Stimulated activated CD4-positive, alpha-beta T cell treated with anti-CD3 and anti-CD28 coated beads, Interleukin-15, amount 100 ng/mL, for 24 hours (primary cell): ENCODE measurements around the gene RAI2.

Source experiments
- DNase-seq: peaks from one replicate; pipeline ENCODE4 v3.0.0-alpha.2; 2020

Gene RAI2

GRCh38 chrX:17860811-17861488, at the start of gene RAI2:
RAI2 (minus strand) TSS chrX:17861298; CDS start chrX:17802010, 59,288 bp downstream.
- peak; percentile 36 for DNase-seq

- no peak for DNase-seq
These were observed 27.3 kb upstream of the RAI2 start for GRCh38 chrX:17888421-17888820.

GRCh38 chrX:17882680-17883079, 21.6 kb upstream of the RAI2 start:
- DNase-seq, result no peak

GRCh38 chrX:17878028-17878670, 17.1 kb upstream of the RAI2 start:
- no peak for DNase-seq

- DNase-seq, result no peak
These were observed 15.0 kb upstream of the RAI2 start for GRCh38 chrX:17876135-17876534.

- no peak for DNase-seq
These were observed 8.5 kb upstream of the RAI2 start for GRCh38 chrX:17869580-17869979.

- no peak for DNase-seq
These were observed 452 bp upstream of the RAI2 start for GRCh38 chrX:17861489-17862011.

GRCh38 chrX:17860179-17860780, 818 bp downstream of the RAI2 start:
- DNase-seq, result peak; percentile 11

- peak; percentile 18 for DNase-seq
These were observed 1.4 kb downstream of the RAI2 start for GRCh38 chrX:17859609-17860178.

- no peak for DNase-seq
These were observed 6.6 kb downstream of the RAI2 start for GRCh38 chrX:17854531-17854930.

GRCh38 chrX:17854069-17854468, 7.0 kb downstream of the RAI2 start:
- no peak for DNase-seq

- no peak for DNase-seq
These were observed 9.2 kb downstream of the RAI2 start for GRCh38 chrX:17851874-17852273.

- DNase-seq, result peak; percentile 2
These were observed 12.4 kb downstream of the RAI2 start for GRCh38 chrX:17848545-17849265.

GRCh38 chrX:17846045-17846444, 15.1 kb downstream of the RAI2 start:
- DNase-seq, result no peak

- no peak for DNase-seq
These were observed 16.9 kb downstream of the RAI2 start for GRCh38 chrX:17844236-17844635.

- no peak for DNase-seq
These were observed 18.2 kb downstream of the RAI2 start for GRCh38 chrX:17842769-17843525.

- DNase-seq, result no peak
These were observed 21.8 kb downstream of the RAI2 start for GRCh38 chrX:17839269-17839668.

- no peak for DNase-seq
These were observed 24.3 kb downstream of the RAI2 start for GRCh38 chrX:17836830-17837229.

GRCh38 chrX:17833954-17834353, 27.1 kb downstream of the RAI2 start:
- no peak for DNase-seq

GRCh38 chrX:17831255-17831654, 29.8 kb downstream of the RAI2 start:
- no peak for DNase-seq

GRCh38 chrX:17830211-17830610, 30.9 kb downstream of the RAI2 start:
- DNase-seq, result no peak

- DNase-seq, result no peak
These were observed 31.5 kb downstream of the RAI2 start for GRCh38 chrX:17829566-17829965.
